Measurements from ENCODE around the gene TNRC6C. TPM values are rescaled to one million over a fixed set of nuclear protein-coding genes. Genes with fewer than 3 reads are reported as not detected.
A peak's percentile ranks its signal among the peaks of the same experiment; 100 is the strongest.

The TNRC6C gene
- polyA plus RNA-seq, 3 donors, result 0.38 to 0.80 (median 0.46) TPM

GRCh38 chr17:78120971-78121800 lies 162.7 kb downstream of the TNRC6C start:
- Histone ChIP-seq H3K36me3 (replicated peaks in 1 of 2; ENCODE audit: control insufficient read depth in 1 of 2, insufficient read depth in 2 of 2, low read length in 2 of 2) (peaks cover 63 to 78% of the 10 kb centered on the region in 2 donors), H3K27ac (ENCODE audit: low read depth in 1 of 2, low read length in 2 of 2) (no peak overlapping the region), H3K4me2 (replicated peaks; ENCODE audit: extremely low read depth, low read length, poor library complexity, severe bottlenecking) (peak overlapping the region; percentile 17), H3K9ac (ENCODE audit: insufficient read depth, low read length, poor library complexity, severe bottlenecking) (peak overlapping the region; percentile 15), H3K4me1 (ENCODE audit: control insufficient read depth in 1 of 2, insufficient read depth in 2 of 2, low read length in 2 of 2) (peaks cover 52 to 61% of the 10 kb centered on the region in 2 donors), H3K27me3 (ENCODE audit: control insufficient read depth in 2 of 2, insufficient read depth in 2 of 2, low read length in 2 of 2) (no peaks in the 10 kb centered on the region), H3K4me3 (replicated peaks in 1 of 3; ENCODE audit: low read depth in 2 of 3, low read length in 3 of 3) (no peak overlapping the region), H3K9me3 (replicated peaks in 1 of 2; ENCODE audit: control insufficient read depth in 1 of 2, insufficient read depth in 1 of 2, low read length in 2 of 2) (no peaks in the 10 kb centered on the region), H4K20me1 (ENCODE audit: insufficient read depth, low read length) (peaks cover 95% of the 10 kb centered on the region), H2AFZ (ENCODE audit: insufficient read depth, low read depth, low read length, poor library complexity, severe bottlenecking) (no peak overlapping the region), H3K79me2 (ENCODE audit: insufficient read depth, low read length) (peaks cover 44% of the 10 kb centered on the region)
- 35% methylated on average over 25 of the region's 35 CpGs for WGBS (ENCODE audit: insufficient coverage)
- peaks cover 0 to 5% (median 0%) of the 10 kb centered on the region in 7 donors for H3K9me3 Mint-ChIP-seq
- TF ChIP-seq CTCF (IDR thresholded peaks at IDR 0.05), result no peak
- DNase-seq, result no peak
- peak overlapping the region in 2 of 7 donors; percentile 40 to 50 for H3K27ac Mint-ChIP-seq
- peaks cover 0 to 6% (median 0%) of the 10 kb centered on the region in 3 donors for H3K27me3 Mint-ChIP-seq (ENCODE audit: low read depth in 3 of 3)
- peaks cover 54% of the 10 kb centered on the region for H3K4me1 Mint-ChIP-seq
- intact Hi-C loops (cut with micrococcal nuclease), result no loop called here
- H3K36me3 Mint-ChIP-seq, result peaks cover 48 to 77% of the 10 kb centered on the region in 2 donors
- H3K4me3 Mint-ChIP-seq, result peak overlapping the region; percentile 64 to 67

- TF ChIP-seq CTCF (IDR thresholded peaks at IDR 0.05), result no peak
- Histone ChIP-seq H3K4me2 (replicated peaks; ENCODE audit: extremely low read depth, low read length, poor library complexity, severe bottlenecking) (peak overlapping the region; percentile 17), H2AFZ (ENCODE audit: insufficient read depth, low read depth, low read length, poor library complexity, severe bottlenecking) (no peak overlapping the region), H3K4me1 (ENCODE audit: control insufficient read depth in 1 of 2, insufficient read depth in 2 of 2, low read length in 2 of 2) (peaks cover 58 to 68% of the 10 kb centered on the region in 2 donors), H3K4me3 (replicated peaks in 1 of 3; ENCODE audit: low read depth in 2 of 3, low read length in 3 of 3) (no peak overlapping the region), H3K79me2 (ENCODE audit: insufficient read depth, low read length) (peaks cover 50% of the 10 kb centered on the region), H3K27me3 (ENCODE audit: control insufficient read depth in 2 of 2, insufficient read depth in 2 of 2, low read length in 2 of 2) (no peaks in the 10 kb centered on the region), H3K36me3 (replicated peaks in 1 of 2; ENCODE audit: control insufficient read depth in 1 of 2, insufficient read depth in 2 of 2, low read length in 2 of 2) (peaks cover 63 to 75% of the 10 kb centered on the region in 2 donors), H3K9ac (ENCODE audit: insufficient read depth, low read length, poor library complexity, severe bottlenecking) (no peak overlapping the region), H4K20me1 (ENCODE audit: insufficient read depth, low read length) (peaks cover 97% of the 10 kb centered on the region), H3K27ac (ENCODE audit: low read depth in 1 of 2, low read length in 2 of 2) (no peak overlapping the region), H3K9me3 (replicated peaks in 1 of 2; ENCODE audit: control insufficient read depth in 1 of 2, insufficient read depth in 1 of 2, low read length in 2 of 2) (no peaks in the 10 kb centered on the region)
- 64% methylated on average over 9 of the region's 11 CpGs for WGBS (ENCODE audit: insufficient coverage)
- H3K4me1 Mint-ChIP-seq, result peaks cover 60% of the 10 kb centered on the region
- H3K27me3 Mint-ChIP-seq (ENCODE audit: low read depth in 3 of 3), result peaks cover 0 to 6% (median 0%) of the 10 kb centered on the region in 3 donors
- H3K27ac Mint-ChIP-seq, result peak overlapping the region in 2 of 7 donors; percentile 40 to 50
- intact Hi-C loops (cut with micrococcal nuclease), result no loop called here
- H3K36me3 Mint-ChIP-seq, result peaks cover 49 to 75% of the 10 kb centered on the region in 2 donors
- H3K4me3 Mint-ChIP-seq, result peak overlapping the region; percentile 64 to 71
- no peak for DNase-seq
- peaks cover 0 to 5% (median 0%) of the 10 kb centered on the region in 7 donors for H3K9me3 Mint-ChIP-seq
These were observed 163.3 kb downstream of the TNRC6C start for GRCh38 chr17:78121801-78122215.

Data from CD14-positive monocyte (primary cell).